ENCODE data around the gene SIVA1. TPM values are rescaled to one million over a fixed set of nuclear protein-coding genes. Genes with fewer than 3 reads are reported as not detected.

Gene SIVA1
- total RNA-seq, 5 donors from 2014 or later (not counting 1 experiment from before 2014, with no cell fraction given) = 62.3 to 93.5 (median 79.5) TPM

- Mint-ChIP-seq H3K27ac (no peak overlapping the region), H3K36me3 (no peaks in the 10 kb centered on the region), H3K9me3 (no peaks in the 10 kb centered on the region), H3K27me3 (no peaks in the 10 kb centered on the region), H3K4me3 (no peak overlapping the region), H3K4me1 (peaks cover 0 to 11% (median 3%) of the 10 kb centered on the region in 3 donors)
- no peak for DNase-seq
- CTCF ChIA-PET = interaction anchor here (0.5 to 0.6 kb wide), 2 partner anchors 53 to 562 kb away, joined by 4 to 5 read pairs; no protein-coding TSS in a partner anchor
- POLR2A ChIA-PET = no interaction called here
- Histone ChIP-seq H3K4me3 (ENCODE audit: control insufficient read depth in 1 of 2, extremely low read depth in 1 of 2, low read length in 1 of 2) (no peak overlapping the region), H3K4me1 (ENCODE audit: control insufficient read depth in 1 of 2, extremely low read depth in 1 of 2, insufficient read depth in 2 of 2, low read length in 2 of 2) (peaks cover 0 to 20% of the 10 kb centered on the region in 2 experiments), H3K27me3 (replicated peaks in 1 of 2; ENCODE audit: control insufficient read depth in 2 of 2, extremely low read depth in 1 of 2, insufficient read depth in 2 of 2, low read length in 1 of 2) (no peaks in the 10 kb centered on the region), H3K27ac (ENCODE audit: low read length) (no peak overlapping the region), H3K9me3 (no peaks in the 10 kb centered on the region), H3K36me3 (ENCODE audit: control insufficient read depth in 2 of 2, extremely low read depth in 1 of 2, insufficient read depth in 1 of 2, low read length in 1 of 2) (peaks cover 11 to 16% of the 10 kb centered on the region in 2 donors)
- WGBS (ENCODE audit: insufficient coverage) = 86% methylated on average over 15 of the region's 20 CpGs
- no peak for ATAC-seq (replicated peaks in 1 of 4)
These were observed 28.5 kb downstream of the SIVA1 start for GRCh38 chr14:104781271-104782077.

- H3K36me3 ChIP-seq (ENCODE audit: control insufficient read depth in 2 of 2, extremely low read depth in 1 of 2, insufficient read depth in 1 of 2, low read length in 1 of 2) = peaks cover 9 to 11% of the 10 kb centered on the region in 2 donors
- peaks cover 0 to 28% of the 10 kb centered on the region in 2 experiments for H3K4me1 ChIP-seq (ENCODE audit: control insufficient read depth in 1 of 2, extremely low read depth in 1 of 2, insufficient read depth in 2 of 2, low read length in 2 of 2)
- ChIA-PET CTCF (interaction anchor here in 1 of 2 donors (0.6 kb wide), 1 partner anchor 561 kb away, joined by 4 read pairs; no protein-coding TSS in a partner anchor), POLR2A (no interaction called here)
- H3K4me3 ChIP-seq (ENCODE audit: control insufficient read depth in 1 of 2, extremely low read depth in 1 of 2, low read length in 1 of 2) = no peak overlapping the region
- WGBS (ENCODE audit: insufficient coverage) = 96% methylated on average over 23 of the region's 28 CpGs
- H3K9me3 ChIP-seq = no peaks in the 10 kb centered on the region
- H3K36me3 Mint-ChIP-seq = no peaks in the 10 kb centered on the region
- DNase-seq = no peak
- H3K4me1 Mint-ChIP-seq = peaks cover 0 to 16% (median 8%) of the 10 kb centered on the region in 3 donors
- no peak for ATAC-seq (replicated peaks in 1 of 4)
- H3K27me3 ChIP-seq (replicated peaks in 1 of 2; ENCODE audit: control insufficient read depth in 2 of 2, extremely low read depth in 1 of 2, insufficient read depth in 2 of 2, low read length in 1 of 2) = no peaks in the 10 kb centered on the region
- H3K4me3 Mint-ChIP-seq = no peak overlapping the region
- H3K27me3 Mint-ChIP-seq = no peaks in the 10 kb centered on the region
- H3K9me3 Mint-ChIP-seq = no peaks in the 10 kb centered on the region
- H3K27ac ChIP-seq (ENCODE audit: low read length) = no peak overlapping the region
- H3K27ac Mint-ChIP-seq = no peak overlapping the region
These were observed 29.3 kb downstream of the SIVA1 start for GRCh38 chr14:104782086-104782807.

GRCh38 chr14:104782808-104783139 lies 29.8 kb downstream of the SIVA1 start:
- CTCF ChIA-PET = no interaction called here
- no peaks in the 10 kb centered on the region for H3K36me3 Mint-ChIP-seq

GRCh38 chr14:104783484-104784217 lies 30.7 kb downstream of the SIVA1 start:
- Histone ChIP-seq H3K9me3 (no peaks in the 10 kb centered on the region), H3K4me3 (ENCODE audit: control insufficient read depth in 1 of 2, extremely low read depth in 1 of 2, low read length in 1 of 2) (no peak overlapping the region), H3K27me3 (replicated peaks in 1 of 2; ENCODE audit: control insufficient read depth in 2 of 2, extremely low read depth in 1 of 2, insufficient read depth in 2 of 2, low read length in 1 of 2) (no peaks in the 10 kb centered on the region), H3K27ac (ENCODE audit: low read length) (no peak overlapping the region), H3K36me3 (ENCODE audit: control insufficient read depth in 2 of 2, extremely low read depth in 1 of 2, insufficient read depth in 1 of 2, low read length in 1 of 2) (peaks cover 6 to 10% of the 10 kb centered on the region in 2 donors), H3K4me1 (ENCODE audit: control insufficient read depth in 1 of 2, extremely low read depth in 1 of 2, insufficient read depth in 2 of 2, low read length in 2 of 2) (peaks cover 0 to 42% of the 10 kb centered on the region in 2 experiments)
- Mint-ChIP-seq H3K27ac (no peak overlapping the region), H3K27me3 (no peaks in the 10 kb centered on the region), H3K36me3 (no peaks in the 10 kb centered on the region), H3K9me3 (no peaks in the 10 kb centered on the region), H3K4me3 (no peak overlapping the region), H3K4me1 (peaks cover 0 to 23% (median 16%) of the 10 kb centered on the region in 3 donors)
- ChIA-PET CTCF (interaction anchor here in 1 of 2 donors (0.6 kb wide), 1 partner anchor 390 kb away, joined by 4 read pairs; no protein-coding TSS in a partner anchor), POLR2A (no interaction called here)
- 96% methylated on average over 16 of the region's 16 CpGs for WGBS (ENCODE audit: insufficient coverage)
- DNase-seq = no peak
- no peak for ATAC-seq (replicated peaks in 1 of 4)

More at GRCh38 chr14:104782808-104783139, 29.8 kb downstream of the SIVA1 start:
- Histone ChIP-seq H3K4me1 (ENCODE audit: control insufficient read depth in 1 of 2, extremely low read depth in 1 of 2, insufficient read depth in 2 of 2, low read length in 2 of 2) (peaks cover 0 to 33% of the 10 kb centered on the region in 2 experiments), H3K36me3 (ENCODE audit: control insufficient read depth in 2 of 2, extremely low read depth in 1 of 2, insufficient read depth in 1 of 2, low read length in 1 of 2) (peaks cover 9 to 11% of the 10 kb centered on the region in 2 donors), H3K27me3 (replicated peaks in 1 of 2; ENCODE audit: control insufficient read depth in 2 of 2, extremely low read depth in 1 of 2, insufficient read depth in 2 of 2, low read length in 1 of 2) (no peaks in the 10 kb centered on the region), H3K9me3 (no peaks in the 10 kb centered on the region), H3K4me3 (ENCODE audit: control insufficient read depth in 1 of 2, extremely low read depth in 1 of 2, low read length in 1 of 2) (no peak overlapping the region), H3K27ac (ENCODE audit: low read length) (no peak overlapping the region)
- peaks cover 0 to 17% (median 9%) of the 10 kb centered on the region in 3 donors for H3K4me1 Mint-ChIP-seq
- DNase-seq (no peak), ATAC-seq (replicated peaks in 1 of 4) (no peak)
- POLR2A ChIA-PET = no interaction called here
- 83% methylated on average over 13 of the region's 13 CpGs for WGBS (ENCODE audit: insufficient coverage)
- H3K9me3 Mint-ChIP-seq = no peaks in the 10 kb centered on the region
- no peaks in the 10 kb centered on the region for H3K27me3 Mint-ChIP-seq
- no peak overlapping the region for H3K4me3 Mint-ChIP-seq
- no peak overlapping the region for H3K27ac Mint-ChIP-seq

GRCh38 chr14:104784218-104784568 lies 31.2 kb downstream of the SIVA1 start:
- Mint-ChIP-seq H3K27ac (no peak overlapping the region), H3K27me3 (no peaks in the 10 kb centered on the region), H3K4me3 (no peak overlapping the region), H3K9me3 (no peaks in the 10 kb centered on the region), H3K36me3 (no peaks in the 10 kb centered on the region), H3K4me1 (peaks cover 0 to 24% (median 16%) of the 10 kb centered on the region in 3 donors)
- Histone ChIP-seq H3K27me3 (replicated peaks in 1 of 2; ENCODE audit: control insufficient read depth in 2 of 2, extremely low read depth in 1 of 2, insufficient read depth in 2 of 2, low read length in 1 of 2) (no peaks in the 10 kb centered on the region), H3K4me1 (ENCODE audit: control insufficient read depth in 1 of 2, extremely low read depth in 1 of 2, insufficient read depth in 2 of 2, low read length in 2 of 2) (peaks cover 0 to 47% of the 10 kb centered on the region in 2 experiments), H3K9me3 (no peaks in the 10 kb centered on the region), H3K4me3 (ENCODE audit: control insufficient read depth in 1 of 2, extremely low read depth in 1 of 2, low read length in 1 of 2) (no peak overlapping the region), H3K27ac (ENCODE audit: low read length) (no peak overlapping the region), H3K36me3 (ENCODE audit: control insufficient read depth in 2 of 2, extremely low read depth in 1 of 2, insufficient read depth in 1 of 2, low read length in 1 of 2) (peaks cover 6 to 9% of the 10 kb centered on the region in 2 donors)
- WGBS (ENCODE audit: insufficient coverage) = 98% methylated on average over 8 of the region's 9 CpGs
- ChIA-PET POLR2A (no interaction called here), CTCF (no interaction called here)
- DNase-seq (no peak), ATAC-seq (replicated peaks in 1 of 4) (no peak)
